GM12873 (cell line): ENCODE data around the gene DMRTC2.

ENCODE experiments used
- TF ChIP-seq, protein P1 (sequence below): IDR thresholded peaks from 2 replicates; pipeline ENCODE4 v1.5.1; 2012; ENCODE audit warnings: low read depth, mild to moderate bottlenecking, moderate library complexity, low read length, control low read depth; ENCODE audit not compliant: insufficient read depth; ENCODE audit errors: missing control alignments

DMRTC2 gene

DNA sequence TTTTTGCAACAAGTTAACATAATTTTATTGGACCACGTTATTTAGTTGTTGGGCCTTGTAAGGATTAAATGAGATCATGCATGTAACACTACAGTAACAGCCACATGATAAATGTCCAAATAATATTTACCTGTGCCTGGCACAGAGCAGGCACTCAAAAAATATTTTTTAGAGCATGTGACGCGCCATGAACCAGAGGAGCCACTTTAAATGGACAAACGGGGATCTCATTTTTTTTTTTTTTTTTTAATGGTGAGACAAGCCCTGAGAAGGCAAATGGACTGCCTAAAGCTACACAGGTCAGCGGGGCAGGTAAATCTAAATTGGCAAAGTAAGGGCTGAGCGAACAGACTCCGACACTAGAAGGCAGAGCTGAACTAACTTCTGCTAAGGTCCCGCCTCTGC, 14.4 kb downstream of the DMRTC2 start:
- TF ChIP-seq, protein P1, sequence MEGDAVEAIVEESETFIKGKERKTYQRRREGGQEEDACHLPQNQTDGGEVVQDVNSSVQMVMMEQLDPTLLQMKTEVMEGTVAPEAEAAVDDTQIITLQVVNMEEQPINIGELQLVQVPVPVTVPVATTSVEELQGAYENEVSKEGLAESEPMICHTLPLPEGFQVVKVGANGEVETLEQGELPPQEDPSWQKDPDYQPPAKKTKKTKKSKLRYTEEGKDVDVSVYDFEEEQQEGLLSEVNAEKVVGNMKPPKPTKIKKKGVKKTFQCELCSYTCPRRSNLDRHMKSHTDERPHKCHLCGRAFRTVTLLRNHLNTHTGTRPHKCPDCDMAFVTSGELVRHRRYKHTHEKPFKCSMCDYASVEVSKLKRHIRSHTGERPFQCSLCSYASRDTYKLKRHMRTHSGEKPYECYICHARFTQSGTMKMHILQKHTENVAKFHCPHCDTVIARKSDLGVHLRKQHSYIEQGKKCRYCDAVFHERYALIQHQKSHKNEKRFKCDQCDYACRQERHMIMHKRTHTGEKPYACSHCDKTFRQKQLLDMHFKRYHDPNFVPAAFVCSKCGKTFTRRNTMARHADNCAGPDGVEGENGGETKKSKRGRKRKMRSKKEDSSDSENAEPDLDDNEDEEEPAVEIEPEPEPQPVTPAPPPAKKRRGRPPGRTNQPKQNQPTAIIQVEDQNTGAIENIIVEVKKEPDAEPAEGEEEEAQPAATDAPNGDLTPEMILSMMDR: no peak

- TF ChIP-seq, protein P1: peak; percentile 67
Observed at GRCh38 chr19:41859618-41860418, 15.0 kb downstream of the DMRTC2 start, which contains the start of gene RPS19. Gene RPS19, plus strand, starts transcription at chr19:41860255. Its CDS starts 520 bp downstream, at chr19:41860775.

DNA sequence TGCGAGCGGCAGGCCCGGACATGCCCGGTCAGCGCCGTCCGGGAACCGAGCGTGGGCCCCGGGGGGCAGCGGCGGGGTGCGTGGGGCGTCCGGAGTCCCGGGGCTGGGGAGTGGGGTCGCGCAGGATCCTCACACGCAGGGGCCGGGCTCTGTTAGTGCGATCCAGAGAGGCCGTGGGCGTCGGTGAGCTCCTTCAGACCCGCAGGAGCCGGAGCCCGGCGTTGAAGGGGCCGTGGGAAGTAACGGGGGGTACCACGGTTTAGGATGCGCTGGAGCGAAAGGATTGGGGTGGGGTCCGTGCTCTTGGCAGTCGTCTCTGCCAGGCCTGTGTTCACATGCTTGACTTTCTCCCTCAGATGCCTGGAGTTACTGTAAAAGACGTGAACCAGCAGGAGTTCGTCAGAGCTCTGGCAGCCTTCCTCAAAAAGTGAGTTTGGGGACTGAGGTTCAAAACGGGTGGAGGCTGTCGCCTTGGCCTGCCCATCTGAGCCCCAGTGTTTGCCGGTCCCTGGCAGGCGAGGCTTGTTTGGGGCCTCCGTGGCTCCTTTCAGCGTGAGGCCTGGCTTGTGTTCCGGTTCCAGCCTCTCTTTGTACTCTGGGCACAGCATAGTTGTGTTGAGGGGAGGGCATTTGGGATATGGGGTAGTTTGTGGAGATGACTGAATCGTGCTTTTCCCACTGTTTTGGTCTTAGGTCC, 15.7 kb downstream of the DMRTC2 start:
- TF ChIP-seq, protein P1: no peak

GRCh38 chr19:41861116-41861768, 16.4 kb downstream of the DMRTC2 start:
- TF ChIP-seq, protein P1: no peak

DNA sequence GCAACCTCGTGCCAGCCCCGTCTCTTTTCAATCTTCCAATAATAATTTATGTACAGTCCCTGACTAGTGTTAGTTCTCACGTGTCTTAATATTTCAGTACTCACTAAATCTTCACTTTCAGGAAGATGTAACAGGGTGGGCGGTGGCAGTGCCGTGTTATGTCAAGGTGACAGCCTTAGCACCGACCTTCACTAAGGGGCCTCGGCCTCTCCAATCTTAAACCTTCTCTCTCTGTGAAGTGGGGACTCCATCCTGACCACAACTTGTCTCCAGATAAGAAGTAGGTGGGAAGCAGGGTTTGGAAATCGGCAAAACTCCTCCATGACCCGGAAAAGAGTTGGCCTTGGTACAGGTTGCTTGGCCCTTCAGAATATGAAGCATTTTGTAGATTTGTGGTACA, 17.0 kb downstream of the DMRTC2 start:
- TF ChIP-seq, protein P1: no peak

DNA sequence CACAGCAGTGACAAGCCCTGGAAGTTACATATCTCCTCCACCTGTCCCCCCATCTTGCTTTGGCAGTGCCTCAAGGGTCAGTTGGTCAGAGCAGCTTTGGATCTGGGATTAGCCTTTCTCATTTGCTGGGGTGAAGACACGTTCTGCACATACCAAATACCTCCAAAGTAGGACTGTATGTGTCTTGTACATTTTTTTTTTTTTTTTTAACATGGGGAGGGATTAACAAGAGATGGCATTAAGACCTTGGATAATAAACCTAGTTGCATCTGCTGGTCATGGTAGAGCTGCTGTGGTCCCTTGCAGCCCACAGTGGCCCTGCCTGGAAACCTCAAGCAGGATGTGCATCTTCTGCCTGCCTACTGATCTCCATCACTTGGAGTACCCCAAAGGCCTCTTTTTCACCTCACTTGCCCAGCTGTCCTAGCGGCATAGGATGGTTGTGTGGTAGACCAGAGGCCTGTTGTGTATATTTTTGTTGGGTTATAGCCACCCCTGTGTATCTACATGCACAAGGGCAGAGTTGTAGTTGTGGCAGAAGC, 17.7 kb downstream of the DMRTC2 start:
- TF ChIP-seq, protein P1: no peak
